K562 (cell line): ENCODE data around the gene UBE2G2. TPM values are rescaled to one million over a fixed set of nuclear protein-coding genes. Genes with fewer than 3 reads are reported as not detected.
A peak's percentile ranks its signal among the peaks of the same experiment; 100 is the strongest.

ENCODE experiments used
- CBX3 ChIP-seq, 2 experiments: IDR thresholded peaks; 1 replicate in 1 of 2; 2 replicates in 1 of 2; pipeline ENCODE4 v1.6.1; 2012; ENCODE audit warnings: inconsistent platforms in 2 of 2, low read length in 2 of 2, borderline replicate concordance in 1 of 2, control low read depth in 1 of 2
- JUND ChIP-seq, 2 experiments: IDR thresholded peaks; 2 replicates in 1 of 2; 3 replicates in 1 of 2; pipeline ENCODE4 v1.6.1; 2011; ENCODE audit warnings: borderline replicate concordance in 2 of 2, low read depth in 2 of 2, low read length in 2 of 2, improper control_type of control experiment in 1 of 2, missing biosample characterization in 1 of 2, missing genetic modification characterization in 1 of 2, missing genetic modification reagents in 1 of 2
- MCM5 ChIP-seq: fragments of 450-650 bp; IDR thresholded peaks from 2 replicates; pipeline ENCODE4 v1.6.1; 2016; ENCODE audit warnings: low read depth
- PHB2 ChIP-seq: fragments of 450-650 bp; IDR thresholded peaks from 2 replicates; pipeline ENCODE4 v1.6.1; 2017; ENCODE audit warnings: low read depth
- PYGO2 ChIP-seq: fragments of 450-650 bp; IDR thresholded peaks from 2 replicates; pipeline ENCODE4 v1.6.1; 2016; ENCODE audit warnings: mild to moderate bottlenecking, missing genetic modification characterization, moderate library complexity, missing compliant biosample characterization
- RHOXF2B ChIP-seq: fragments of 250-450 bp; sonication (Bioruptor Pico); conservative IDR thresholded peaks from 2 replicates; pipeline ENCODE4 v1.5.1; 2021
- SRSF3 ChIP-seq: fragments of 200-400 bp; formaldehyde crosslinking; IDR thresholded peaks from 2 replicates; pipeline ENCODE4 v1.6.1; 2016; ENCODE audit warnings: mild to moderate bottlenecking, low read length, moderate library complexity; ENCODE audit not compliant: insufficient read depth
- ZBTB8A ChIP-seq: fragments of 450-650 bp; IDR thresholded peaks from 2 replicates; pipeline ENCODE4 v1.6.1; 2018; ENCODE audit warnings: mild to moderate bottlenecking, moderate library complexity; ENCODE audit not compliant: partially characterized antibody
- ZNF165 ChIP-seq: fragments of 250-450 bp; sonication (Bioruptor Pico); IDR thresholded peaks from 2 replicates; pipeline ENCODE4 v1.4.0; 2020; ENCODE audit warnings: borderline replicate concordance
- ZNF175 ChIP-seq: fragments of 200-800 bp; sonication (Bioruptor generic); IDR thresholded peaks from 2 replicates; pipeline ENCODE4 v1.6.1; 2016; ENCODE audit warnings: low read depth, mild to moderate bottlenecking, missing genetic modification characterization, missing compliant biosample characterization
- ZNF778 ChIP-seq: fragments of 450-650 bp; formaldehyde crosslinking; IDR thresholded peaks from 2 replicates; pipeline ENCODE4 v1.4.0; 2020; ENCODE audit warnings: mild to moderate bottlenecking, moderate library complexity
- polyA plus RNA-seq, 8 experiments: library from polyadenylated mRNA; depleted of rRNA in 4 of 8; stranded (reverse) in 5 of 8; unstranded in 3 of 8; fragments of >200 nt; fragmentation: Nextera tagmentation in 2 of 8; fragmentation: Illumina TruSeq in 1 of 8; extraction: Ambion mirVana in 2 of 8; extraction: Trizol in 1 of 8; gene quantifications; 2 replicates each; pipeline versions ENCODE4 v1.2.1 to v1.2.3, GENCODE V29; 2011 to 2014; ENCODE audit warnings: inconsistent platforms in 1 of 8, missing spikeins in 1 of 8
- total RNA-seq, 7 experiments: library from RNA; depleted of rRNA in 6 of 7; stranded (reverse); fragments of >200 nt in 6 of 7; fragmentation: Illumina TruSeq in 2 of 7; extraction: Trizol in 2 of 7; gene quantifications; 2 replicates each; pipeline versions ENCODE4 v1.2.1 to v1.2.3, GENCODE V29; 2011 to 2021; ENCODE audit warnings: low replicate concordance in 1 of 7
- TF ChIP-seq, protein P1 (sequence below), 2 experiments: fragments of 450-650 bp; IDR thresholded peaks; 2 replicates each; pipeline ENCODE4 v1.6.1; 2016; ENCODE audit warnings: mild to moderate bottlenecking in 2 of 2, borderline replicate concordance in 1 of 2, low read depth in 1 of 2, moderate library complexity in 1 of 2
- TF ChIP-seq, protein P2 (sequence below): sonication (generic); formaldehyde crosslinking; IDR thresholded peaks from 2 replicates; pipeline ENCODE4 v1.8.1; 2023; ENCODE audit warnings: mild to moderate bottlenecking, missing genetic modification reagents

UBE2G2 gene
- total and polyA plus RNA-seq, 9 of the 15 experiments (the other 6 are each of a cell fraction or from before 2014, with no cell fraction given): 47.5 to 225 (median 140) TPM

DNA sequence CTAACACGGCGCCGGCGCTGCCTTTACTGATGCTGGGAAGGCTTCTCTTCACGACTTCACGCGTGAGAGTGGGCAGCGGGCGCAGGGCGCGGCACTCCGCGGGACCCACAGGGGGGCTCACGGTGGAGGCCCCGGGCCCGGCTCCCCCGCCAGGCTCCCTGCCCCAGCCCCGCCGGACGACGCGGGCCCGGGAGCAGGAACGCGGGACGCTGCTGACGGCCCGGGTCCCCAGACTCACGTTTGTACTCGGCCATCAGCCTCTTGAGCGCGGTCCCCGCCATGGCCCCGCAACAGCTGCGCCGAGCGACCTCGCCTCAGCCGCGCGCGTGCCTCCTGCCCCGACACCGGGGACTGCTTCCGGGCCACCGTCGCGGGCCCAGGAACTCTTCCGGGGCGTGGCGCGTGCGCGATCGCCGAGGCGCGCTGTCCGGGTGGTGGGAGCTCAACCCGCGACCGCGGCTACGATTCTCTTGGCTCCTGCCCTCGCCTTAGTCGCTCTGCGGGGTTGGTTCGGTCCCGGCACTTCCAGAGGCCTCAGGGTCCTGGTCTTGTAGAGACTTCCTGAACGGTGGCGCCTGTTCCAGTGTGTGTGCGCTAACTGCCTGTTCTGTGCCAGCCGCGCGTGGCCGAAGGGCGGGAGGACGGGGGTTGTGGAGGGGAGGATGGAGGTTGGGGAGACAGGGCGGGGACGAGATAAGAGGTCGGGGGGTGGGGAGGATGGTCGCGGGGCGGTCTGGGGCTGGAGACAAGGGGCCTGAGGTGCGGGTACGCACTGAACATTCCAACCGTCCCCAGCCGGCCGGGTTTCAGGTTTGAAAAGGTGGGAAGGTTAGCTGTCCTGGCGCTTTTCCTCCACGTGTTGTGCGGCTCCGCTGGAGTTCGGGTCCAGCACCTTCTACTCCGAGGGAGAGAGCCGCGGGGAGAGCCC lies at the start of gene UBE2G2 (continued):
- TF ChIP-seq MCM5 (no peak), ZNF175 (peak; percentile 67), ZNF778 (CRISPR knock-in tag) (no peak), ZNF165 (no peak), ZBTB8A (no peak), PHB2 (no peak), SRSF3 (no peak), PYGO2 (no peak), CBX3 (IDR thresholded peaks at IDR 0.05; ENCODE audit: borderline replicate concordance in 1 of 2, low read length in 2 of 2) (peak in 1 of 2 experiments; percentile 28; a peak in 2 of 3 replicates), JUND (IDR thresholded peaks at IDR 0.05; ENCODE audit: borderline replicate concordance, low read depth, low read length) (no peak), JUND (tag; IDR thresholded peaks at IDR 0.05; ENCODE audit: borderline replicate concordance, low read depth, low read length) (no peak; the same call in 2 of the 3 replicates), RHOXF2B (0 out of 2 replicates have a peak, but pooled peaks have one; percentile 25)
- TF ChIP-seq, protein P1, sequence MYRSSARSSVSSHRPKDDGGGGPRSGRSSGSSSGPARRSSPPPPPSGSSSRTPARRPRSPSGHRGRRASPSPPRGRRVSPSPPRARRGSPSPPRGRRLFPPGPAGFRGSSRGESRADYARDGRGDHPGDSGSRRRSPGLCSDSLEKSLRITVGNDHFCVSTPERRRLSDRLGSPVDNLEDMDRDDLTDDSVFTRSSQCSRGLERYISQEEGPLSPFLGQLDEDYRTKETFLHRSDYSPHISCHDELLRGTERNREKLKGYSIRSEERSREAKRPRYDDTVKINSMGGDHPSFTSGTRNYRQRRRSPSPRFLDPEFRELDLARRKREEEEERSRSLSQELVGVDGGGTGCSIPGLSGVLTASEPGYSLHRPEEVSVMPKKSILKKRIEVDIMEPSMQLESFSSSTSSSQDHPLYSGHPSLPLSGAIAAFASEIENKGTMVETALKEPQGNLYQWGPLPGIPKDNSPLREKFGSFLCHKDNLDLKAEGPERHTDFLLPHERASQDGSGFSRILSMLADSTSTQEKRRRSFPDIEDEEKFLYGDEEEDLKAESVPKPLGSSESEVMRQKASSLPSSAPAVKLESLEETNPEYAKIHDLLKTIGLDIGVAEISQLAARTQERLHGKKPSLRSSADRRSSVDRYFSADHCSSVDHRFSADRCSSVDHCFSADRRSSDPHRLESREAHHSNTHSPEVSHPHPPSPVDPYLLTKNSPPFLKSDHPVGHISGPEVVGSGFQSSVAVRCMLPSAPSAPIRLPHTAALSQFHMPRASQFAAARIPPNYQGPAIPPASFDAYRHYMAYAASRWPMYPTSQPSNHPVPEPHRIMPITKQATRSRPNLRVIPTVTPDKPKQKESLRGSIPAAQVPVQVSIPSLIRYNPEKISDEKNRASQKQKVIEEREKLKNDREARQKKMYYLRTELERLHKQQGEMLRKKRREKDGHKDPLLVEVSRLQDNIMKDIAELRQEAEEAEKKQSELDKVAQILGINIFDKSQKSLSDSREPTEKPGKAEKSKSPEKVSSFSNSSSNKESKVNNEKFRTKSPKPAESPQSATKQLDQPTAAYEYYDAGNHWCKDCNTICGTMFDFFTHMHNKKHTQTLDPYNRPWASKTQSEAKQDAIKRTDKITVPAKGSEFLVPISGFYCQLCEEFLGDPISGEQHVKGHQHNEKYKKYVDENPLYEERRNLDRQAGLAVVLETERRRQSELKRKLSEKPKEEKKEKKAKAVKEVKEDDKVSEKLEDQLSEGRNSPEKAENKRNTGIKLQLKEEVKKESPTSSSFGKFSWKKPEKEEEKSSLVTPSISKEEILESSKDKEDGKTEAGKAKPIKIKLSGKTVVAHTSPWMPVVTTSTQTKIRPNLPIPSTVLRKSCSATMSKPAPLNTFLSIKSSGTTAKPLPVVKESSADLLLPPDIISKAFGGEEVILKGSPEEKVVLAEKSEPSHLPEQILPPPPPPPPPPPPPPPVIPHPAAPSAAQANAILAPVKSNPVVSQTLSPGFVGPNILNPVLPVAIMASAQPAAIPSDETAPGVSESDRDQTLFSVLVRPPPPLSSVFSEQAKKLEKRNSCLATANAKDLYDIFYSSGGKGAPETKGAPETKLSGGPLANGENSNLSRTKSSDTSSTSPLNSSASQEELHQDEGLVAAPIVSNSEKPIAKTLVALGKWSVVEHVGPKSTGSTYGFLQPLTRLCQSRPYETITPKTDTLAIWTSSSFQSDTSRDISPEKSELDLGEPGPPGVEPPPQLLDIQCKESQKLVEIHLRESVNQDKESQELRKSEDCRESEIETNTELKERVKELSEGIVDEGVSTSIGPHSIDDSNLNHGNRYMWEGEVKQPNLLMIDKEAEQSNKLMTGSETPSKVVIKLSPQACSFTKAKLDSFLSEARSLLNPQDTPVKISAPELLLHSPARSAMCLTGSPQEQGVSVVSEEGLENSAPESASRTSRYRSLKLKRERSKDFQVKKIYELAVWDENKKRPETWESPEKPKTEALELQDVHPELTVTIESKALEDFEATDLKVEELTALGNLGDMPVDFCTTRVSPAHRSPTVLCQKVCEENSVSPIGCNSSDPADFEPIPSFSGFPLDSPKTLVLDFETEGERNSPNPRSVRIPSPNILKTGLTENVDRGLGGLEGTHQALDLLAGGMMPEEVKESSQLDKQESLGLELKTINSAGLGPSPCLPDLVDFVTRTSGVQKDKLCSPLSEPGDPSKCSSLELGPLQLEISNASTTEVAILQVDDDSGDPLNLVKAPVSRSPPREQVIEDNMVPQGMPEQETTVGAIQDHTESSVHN (IDR thresholded peaks at IDR 0.05; ENCODE audit: borderline replicate concordance in 1 of 2, low read depth in 1 of 2): no peak
- TF ChIP-seq, protein P2, sequence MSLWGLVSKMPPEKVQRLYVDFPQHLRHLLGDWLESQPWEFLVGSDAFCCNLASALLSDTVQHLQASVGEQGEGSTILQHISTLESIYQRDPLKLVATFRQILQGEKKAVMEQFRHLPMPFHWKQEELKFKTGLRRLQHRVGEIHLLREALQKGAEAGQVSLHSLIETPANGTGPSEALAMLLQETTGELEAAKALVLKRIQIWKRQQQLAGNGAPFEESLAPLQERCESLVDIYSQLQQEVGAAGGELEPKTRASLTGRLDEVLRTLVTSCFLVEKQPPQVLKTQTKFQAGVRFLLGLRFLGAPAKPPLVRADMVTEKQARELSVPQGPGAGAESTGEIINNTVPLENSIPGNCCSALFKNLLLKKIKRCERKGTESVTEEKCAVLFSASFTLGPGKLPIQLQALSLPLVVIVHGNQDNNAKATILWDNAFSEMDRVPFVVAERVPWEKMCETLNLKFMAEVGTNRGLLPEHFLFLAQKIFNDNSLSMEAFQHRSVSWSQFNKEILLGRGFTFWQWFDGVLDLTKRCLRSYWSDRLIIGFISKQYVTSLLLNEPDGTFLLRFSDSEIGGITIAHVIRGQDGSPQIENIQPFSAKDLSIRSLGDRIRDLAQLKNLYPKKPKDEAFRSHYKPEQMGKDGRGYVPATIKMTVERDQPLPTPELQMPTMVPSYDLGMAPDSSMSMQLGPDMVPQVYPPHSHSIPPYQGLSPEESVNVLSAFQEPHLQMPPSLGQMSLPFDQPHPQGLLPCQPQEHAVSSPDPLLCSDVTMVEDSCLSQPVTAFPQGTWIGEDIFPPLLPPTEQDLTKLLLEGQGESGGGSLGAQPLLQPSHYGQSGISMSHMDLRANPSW (CRISPR knock-in tag): peak; percentile 88; the same call in 1 of the 2 replicates
